Esophagus muscularis mucosa (tissue), 3 donors: Measurements from ENCODE around the gene CHRND.

Source experiments
- CTCF ChIP-seq, 3 experiments: fragments of 200-600 bp in 2 of 3; fragments of 450-650 bp in 1 of 3; sonication (generic) in 2 of 3; IDR thresholded peaks; one replicate each; pipeline ENCODE4 v1.5.1; 2017 to 2019; ENCODE audit warnings: antibody characterized with exemption in 3 of 3, mild to moderate bottlenecking in 2 of 3, moderate library complexity in 1 of 3
- POLR2AphosphoS5 ChIP-seq, 2 donors: sonication (generic); formaldehyde crosslinking; IDR thresholded peaks; one replicate each; pipeline ENCODE4 v1.6.1; 2017; ENCODE audit warnings: antibody characterized with exemption in 2 of 2

GRCh38 chr2:232537079-232537478, 11.1 kb downstream of the CHRND start:
- TF ChIP-seq CTCF (IDR thresholded peaks at IDR 0.05) (no peak), POLR2AphosphoS5 (IDR thresholded peaks at IDR 0.05) (no peak)
